Measurements from ENCODE around the gene SMIM29.
"Not testable (repeated sequence)": the region's sequence is repeated elsewhere in the genome, so short reads cannot be mapped to it uniquely, and the experiment has no call there.

Gene SMIM29

GRCh38 chr6:34267746-34268145 is 18.9 kb upstream of the SMIM29 start:
- DNase-seq (ENCODE audit: low spot score) = no peak

- DNase-seq (ENCODE audit: low spot score) = not testable (repeated sequence)
These were observed 14.7 kb upstream of the SMIM29 start for GRCh38 chr6:34263484-34263883.

DNA sequence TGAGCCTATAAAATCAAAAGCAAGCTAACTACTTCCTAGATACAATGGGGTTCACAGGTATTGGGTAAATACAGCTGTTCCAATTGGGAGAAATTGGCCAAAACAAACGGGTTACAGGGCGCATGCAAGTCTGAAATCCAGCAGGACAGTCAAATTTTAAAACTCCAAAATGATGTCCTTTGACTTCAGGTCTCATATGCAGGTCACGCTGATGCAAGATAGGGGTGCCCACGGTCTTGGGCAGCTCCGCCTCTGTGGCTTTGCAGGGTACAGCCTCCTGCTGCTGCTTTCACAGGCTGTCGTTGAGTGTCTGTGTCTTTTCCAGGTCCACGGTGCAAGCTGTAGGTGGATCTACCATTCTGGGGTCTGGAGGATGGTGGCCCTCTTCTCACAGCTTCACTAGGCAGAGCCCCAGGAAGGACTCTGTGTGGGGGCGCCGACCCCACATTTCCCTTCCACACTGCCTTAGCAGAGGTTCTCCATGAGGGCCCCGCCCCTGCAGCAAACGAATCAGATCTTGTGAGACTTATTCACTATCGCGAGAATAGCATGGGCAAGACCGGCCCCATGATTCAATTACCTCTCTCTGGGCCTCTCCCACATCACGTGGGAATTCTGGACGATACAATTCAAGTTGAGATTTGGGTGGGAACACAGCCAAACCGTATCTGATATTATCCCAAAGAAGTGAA is 11.9 kb upstream of the SMIM29 start:
- no peak for DNase-seq (ENCODE audit: low spot score)

- DNase-seq (ENCODE audit: low spot score) = no peak
These were observed 10.8 kb upstream of the SMIM29 start for GRCh38 chr6:34259529-34260069.

DNA sequence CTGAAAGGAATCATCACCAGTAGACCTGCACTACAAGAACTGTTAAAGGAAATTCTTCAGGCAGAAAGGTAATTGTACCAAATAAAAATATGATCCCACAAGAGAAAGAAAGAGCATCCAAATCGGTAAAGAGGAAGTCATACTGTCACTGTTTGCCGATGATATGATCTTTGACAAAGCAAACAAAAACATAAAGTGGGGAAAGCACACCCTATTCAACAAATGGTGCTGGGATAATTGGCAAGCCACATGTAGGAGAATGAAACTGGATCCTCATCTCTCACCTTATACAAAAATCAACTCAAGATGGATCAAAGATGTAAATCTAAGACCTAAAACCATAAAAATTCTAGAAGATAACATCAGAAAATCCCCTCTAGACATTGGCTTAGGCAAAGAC is 3.6 kb upstream of the SMIM29 start:
- not testable (repeated sequence) for DNase-seq (ENCODE audit: low spot score)

DNA sequence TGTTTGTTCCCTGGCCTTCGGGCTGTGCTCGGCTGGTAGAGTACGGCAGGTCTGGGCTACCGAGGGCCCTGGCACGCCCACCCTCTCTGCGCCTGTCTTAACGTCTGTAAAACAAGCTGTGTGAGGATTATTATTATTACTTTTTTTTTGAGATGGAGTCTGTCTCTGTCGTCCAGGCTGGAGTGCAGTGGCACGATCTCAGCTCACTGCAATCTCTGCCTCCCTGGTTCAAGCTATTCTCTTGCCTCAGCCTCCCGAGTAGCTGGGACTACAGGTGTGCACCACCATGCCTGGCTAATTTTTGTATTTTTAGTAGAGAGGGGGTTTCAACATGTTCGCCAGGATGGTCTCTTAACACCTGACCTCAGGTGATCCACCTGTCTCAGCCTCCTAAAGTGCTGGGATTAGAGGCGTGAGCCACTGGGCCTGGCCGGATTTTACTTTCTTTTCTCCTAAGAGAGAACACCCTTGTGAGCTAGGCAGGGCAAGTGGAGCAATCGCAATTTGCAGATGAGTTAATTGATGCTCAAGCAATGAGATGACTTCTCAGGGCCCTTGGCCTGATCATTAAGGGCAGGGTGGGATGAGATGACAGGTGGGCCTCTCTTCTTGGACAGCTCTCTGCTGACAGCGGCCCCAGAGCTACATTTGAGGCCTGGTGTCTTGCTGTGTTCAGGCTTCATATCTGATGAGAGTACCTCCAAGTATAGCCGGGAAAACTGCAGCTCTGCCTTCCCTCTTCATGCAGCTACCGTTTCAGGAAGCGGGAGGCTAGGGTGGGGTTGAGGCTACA is 859 bp upstream of the SMIM29 start:
- no peak for DNase-seq (ENCODE audit: low spot score)

DNA sequence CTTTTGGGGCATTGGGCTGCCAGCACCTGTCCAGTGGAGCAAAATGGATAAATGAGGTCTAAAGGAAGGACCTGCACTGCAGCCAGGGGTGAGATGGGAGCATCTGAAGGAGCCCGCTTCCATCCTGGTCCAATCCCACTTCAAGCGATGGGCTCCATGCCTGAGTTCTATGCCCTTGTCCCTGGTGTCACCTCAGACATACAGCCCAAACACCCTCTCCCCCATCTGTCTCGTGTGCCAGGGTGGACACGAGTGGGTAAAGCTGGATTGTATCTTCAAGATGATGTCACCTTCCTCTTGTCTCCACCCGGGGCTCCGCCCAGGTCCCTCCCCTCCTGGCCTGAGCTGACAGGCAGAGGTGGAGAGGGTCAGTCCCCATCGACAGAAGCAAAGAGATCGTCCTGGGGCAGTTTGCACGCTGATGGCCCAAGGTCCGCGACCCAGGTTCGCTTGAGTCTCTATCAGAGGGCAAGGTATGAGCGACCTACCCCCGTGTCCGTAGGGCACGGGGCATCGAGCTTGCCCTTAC is 544 bp downstream of the SMIM29 start:
- peak; percentile 52 for DNase-seq (ENCODE audit: low spot score)

DNA sequence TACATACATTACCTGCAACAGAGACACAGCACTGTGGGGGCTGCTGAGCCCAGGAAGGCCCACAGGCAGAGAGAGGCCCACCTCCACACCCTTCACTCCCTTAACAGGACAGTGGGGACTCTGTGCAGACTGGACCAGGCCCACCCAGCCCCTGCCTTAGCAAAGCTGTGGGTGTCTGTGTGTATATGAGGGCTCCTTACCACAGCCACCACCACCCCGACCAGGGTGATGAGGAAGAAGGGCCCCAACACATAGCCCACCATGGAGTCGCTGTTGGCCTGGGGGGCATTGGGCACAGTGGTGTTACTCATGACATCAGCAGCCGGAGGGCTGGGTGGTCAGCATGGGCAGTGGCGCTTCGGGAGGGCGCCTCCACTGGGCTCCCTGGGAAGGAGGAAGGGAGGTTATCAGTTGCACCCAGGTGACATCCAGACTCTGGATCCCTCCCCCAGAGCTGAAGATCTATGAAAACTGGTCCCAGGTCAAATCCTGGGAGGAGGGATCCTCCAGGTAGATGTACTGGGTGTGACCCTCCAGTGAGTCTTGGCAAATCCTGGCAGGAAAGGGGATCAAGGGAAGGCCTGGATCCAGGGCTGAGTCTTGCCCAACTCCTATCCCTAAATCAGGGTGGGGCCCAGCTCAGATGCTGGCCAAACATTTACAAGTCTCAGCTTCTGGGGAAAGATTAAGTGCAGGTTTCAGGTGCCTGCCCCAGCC is 1.2 kb downstream of the SMIM29 start:
- no peak for DNase-seq (ENCODE audit: low spot score)

DNA sequence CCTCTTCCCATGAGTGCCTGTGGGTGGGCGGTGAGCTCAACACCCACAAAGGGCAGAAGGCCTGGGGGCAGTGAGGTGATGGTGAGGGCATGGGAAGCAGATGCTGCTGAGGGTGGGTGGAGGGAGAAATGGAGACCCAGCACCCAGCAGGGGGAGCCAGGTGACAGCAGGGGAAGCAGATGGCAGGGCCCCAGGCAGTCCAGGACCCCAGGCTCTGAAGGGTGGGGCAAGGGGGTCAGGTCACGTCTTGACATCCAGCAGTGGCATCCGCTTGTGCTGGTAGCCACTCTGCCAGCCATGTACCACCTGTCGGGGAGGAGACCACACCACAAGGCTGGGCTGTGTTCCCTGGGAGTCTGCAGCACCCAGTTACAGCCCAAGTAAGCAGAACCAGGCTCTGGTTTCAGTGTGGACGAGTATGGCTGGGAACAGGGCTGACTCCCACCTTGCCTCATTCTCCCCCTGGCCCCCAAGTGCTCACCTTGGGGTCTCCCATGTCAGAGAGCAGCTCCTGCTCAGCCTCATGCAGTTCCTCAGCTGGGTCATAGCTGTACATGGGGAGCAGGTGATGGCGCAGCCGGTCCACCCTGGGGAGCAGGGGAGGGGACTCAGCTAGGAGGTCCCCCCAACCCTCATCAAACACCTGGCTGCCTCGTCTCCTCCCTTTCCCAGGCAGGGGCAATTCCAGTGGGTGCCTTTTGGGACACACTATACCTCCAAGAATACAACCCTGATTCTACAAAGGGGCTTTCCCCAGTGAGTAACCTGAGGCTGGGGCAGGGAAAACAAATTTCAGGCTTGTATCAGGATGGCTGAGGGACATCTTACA is 2.0 kb downstream of the SMIM29 start:
- DNase-seq (ENCODE audit: low spot score) = no peak

DNA sequence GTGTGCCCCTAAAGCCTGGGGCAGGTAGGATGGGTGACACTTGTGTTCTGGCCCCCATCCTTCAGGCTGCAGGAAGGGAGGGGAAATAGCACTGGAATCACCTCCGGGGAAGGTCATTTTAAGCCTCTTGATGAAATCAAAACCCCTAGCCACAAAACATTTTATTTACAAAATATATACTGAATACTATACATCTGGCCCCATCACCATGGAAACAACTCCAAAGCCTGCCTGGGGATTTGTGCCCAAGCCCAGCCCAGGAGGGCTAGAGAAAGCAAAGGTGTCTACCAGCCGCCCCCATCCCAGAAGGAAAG is 2.6 kb downstream of the SMIM29 start:
- DNase-seq (ENCODE audit: low spot score) = no peak

- not testable (repeated sequence) for DNase-seq (ENCODE audit: low spot score)
These were observed 3.1 kb downstream of the SMIM29 start for GRCh38 chr6:34245761-34246140.

DNA sequence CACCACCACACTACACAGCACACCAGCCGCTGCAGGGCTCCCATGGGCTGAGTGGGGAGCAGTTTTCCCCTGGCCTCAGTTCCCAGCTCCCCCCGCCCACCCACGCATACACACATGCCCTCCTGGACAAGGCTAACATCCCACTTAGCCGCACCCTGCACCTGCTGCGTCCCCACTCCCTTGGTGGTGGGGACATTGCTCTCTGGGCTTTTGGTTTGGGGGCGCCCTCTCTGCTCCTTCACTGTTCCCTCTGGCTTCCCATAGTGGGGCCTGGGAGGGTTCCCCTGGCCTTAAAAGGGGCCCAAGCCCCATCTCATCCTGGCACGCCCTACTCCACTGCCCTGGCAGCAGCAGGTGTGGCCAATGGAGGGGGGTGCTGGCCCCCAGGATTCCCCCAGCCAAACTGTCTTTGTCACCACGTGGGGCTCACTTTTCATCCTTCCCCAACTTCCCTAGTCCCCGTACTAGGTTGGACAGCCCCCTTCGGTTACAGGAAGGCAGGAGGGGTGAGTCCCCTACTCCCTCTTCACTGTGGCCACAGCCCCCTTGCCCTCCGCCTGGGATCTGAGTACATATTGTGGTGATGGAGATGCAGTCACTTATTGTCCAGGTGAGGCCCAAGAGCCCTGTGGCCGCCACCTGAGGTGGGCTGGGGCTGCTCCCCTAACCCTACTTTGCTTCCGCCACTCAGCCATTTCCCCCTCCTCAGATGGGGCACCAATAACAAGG is 3.6 kb downstream of the SMIM29 start:
- not testable (repeated sequence) for DNase-seq (ENCODE audit: low spot score)

DNA sequence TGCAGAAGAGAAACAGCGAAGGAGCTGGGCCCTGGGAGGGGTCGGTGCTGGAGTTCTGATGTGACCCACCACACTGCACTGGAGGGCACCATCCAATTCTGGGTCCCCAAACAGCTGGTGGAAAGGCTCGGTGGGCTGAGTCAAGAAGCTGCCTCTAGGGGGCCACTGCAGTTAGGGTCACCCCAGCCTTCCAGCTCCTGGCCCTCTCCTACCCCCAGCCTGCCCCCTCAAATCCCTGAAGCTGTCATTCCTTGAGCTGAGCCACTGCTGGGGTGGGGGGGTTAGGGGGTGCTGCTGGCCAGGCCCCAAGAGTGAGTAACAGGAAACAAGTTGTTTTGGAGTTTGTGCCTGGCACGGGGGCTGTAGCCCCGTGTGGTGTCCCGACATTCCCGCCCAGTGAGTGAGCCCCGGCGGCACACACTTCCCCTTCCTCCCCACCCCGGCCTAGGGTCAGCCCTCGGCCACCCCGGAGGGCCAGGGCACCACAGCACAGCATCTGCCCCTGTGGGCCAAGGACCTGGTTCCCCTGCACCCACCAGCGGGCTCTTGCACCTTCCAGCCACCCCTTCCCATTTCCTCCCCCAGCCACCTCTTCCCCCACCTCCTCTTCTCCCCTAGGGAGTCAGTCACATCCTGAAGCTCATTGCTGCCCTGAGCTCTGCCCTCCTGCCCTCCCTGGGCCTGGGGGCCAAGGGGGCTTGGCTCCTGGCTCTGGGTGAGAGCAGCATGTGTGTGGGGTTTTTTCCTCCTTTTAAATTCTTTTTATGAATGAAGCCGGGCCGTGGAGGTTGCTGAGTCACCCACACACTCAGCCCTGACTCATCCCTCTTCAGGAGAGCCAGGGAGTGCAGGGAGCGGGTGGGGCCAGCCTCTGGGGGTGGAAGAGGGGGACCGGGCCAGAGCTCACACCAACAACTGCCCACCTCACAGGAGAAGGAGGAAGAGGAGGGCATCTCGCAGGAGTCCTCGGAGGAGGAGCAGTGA is 4.6 kb downstream of the SMIM29 start:
- DNase-seq (ENCODE audit: low spot score) = no peak

DNA sequence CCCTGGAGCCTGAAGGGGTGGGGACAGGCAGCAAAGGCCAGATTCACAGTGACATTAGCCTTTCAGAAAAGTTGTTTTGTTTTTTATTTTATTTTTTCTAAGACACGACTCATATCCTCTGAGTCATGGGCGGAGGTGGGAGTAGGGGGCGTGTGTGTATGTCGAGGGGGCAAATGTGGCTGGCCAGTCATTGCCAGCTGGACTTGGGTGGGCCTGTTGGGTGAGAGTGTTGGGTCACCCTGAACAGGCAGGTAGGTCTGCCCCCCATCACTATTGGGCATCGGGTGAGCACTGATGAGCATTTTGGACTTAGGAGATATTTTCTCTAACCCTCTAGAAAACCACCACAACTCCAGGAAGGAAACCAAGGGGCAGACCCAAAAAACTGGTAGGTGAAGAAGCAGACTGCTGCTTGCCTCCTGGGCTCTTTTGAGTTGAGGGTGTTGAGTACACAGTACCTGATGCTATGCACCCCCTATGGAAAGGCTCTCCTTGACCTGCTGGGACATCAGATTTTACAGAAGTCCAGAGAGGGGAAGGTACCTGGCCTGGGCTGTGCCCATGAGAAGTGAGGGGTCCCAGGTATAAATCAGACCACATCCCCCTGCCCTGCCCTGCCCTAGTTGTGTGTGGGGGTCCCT is 5.6 kb downstream of the SMIM29 start:
- no peak for DNase-seq (ENCODE audit: low spot score)

DNA sequence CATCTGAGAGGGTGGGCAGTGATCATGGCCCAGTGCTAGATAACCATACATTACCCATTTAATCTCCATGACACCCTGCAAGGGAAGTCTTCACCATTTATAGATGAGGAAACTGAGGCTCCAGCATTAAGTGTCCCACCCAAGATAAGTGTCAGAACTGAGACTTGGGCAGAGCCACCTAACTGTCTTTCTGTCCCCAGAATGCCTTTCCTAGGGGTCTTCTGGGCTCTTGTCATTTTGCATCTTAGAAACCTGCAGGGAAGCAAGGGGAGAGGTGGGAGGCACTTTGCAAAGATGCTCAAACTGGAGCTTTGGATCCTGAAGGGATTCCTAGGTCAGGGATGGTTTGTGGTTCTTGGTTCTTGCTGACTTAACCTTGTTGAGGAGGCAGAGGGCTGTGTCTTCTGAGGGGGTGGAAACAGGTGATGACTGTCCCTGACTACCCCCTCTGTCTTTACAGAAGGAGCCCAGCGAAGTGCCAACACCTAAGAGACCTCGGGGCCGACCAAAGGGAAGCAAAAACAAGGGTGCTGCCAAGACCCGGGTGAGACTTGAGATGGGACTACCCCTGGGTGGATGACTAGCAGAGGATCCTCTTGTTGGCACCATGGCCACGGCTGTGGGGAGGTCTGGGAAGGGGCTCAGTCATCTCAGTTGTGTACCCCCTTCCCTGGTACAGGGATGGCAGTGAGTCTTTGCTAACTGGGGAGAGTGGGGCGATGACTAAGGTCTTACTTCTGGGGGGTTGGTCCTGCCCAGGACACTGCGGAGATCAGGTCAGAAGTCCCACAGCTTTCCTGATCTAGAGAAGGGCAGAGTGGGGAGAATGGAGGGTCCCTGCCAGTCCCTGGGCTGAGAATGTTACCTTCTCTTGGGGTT is 6.3 kb downstream of the SMIM29 start:
- DNase-seq (ENCODE audit: low spot score) = no peak

- no peak for DNase-seq (ENCODE audit: low spot score)
These were observed 7.2 kb downstream of the SMIM29 start for GRCh38 chr6:34241351-34242215.

Data from globus pallidus (tissue), 1 donor.